Sciatic nerve (tissue), 2 donors: ENCODE measurements around the gene COPA. TPM values are rescaled to one million over a fixed set of nuclear protein-coding genes. Genes with fewer than 3 reads are reported as not detected.
"Not testable (repeated sequence)": the region's sequence is repeated elsewhere in the genome, so short reads cannot be mapped to it uniquely, and the experiment has no call there.

Experiments used
- ATAC-seq: fragments of 200-7000 bp; cut with Tn5 transposase; one replicate; pipeline ENCODE4 v1.9.1; 2020; ENCODE audit warnings: mild to moderate bottlenecking, moderate library complexity
- DNase-seq: peaks from one replicate; pipeline ENCODE4 v3.0.0-alpha.2; 2020; ENCODE audit warnings: low spot score
- intact Hi-C: fragments of 100-400 bp; cut with DNase I; formaldehyde crosslinking; loops from one replicate; pipeline ENCODE4 v1.14.2; 2022
- total RNA-seq: library from RNA; stranded (reverse); fragmentation: NEBNext Ultra II Directional; extraction: Animal tissue kit (Norgen Biotek cat#: 25700); gene quantifications from one replicate; pipeline ENCODE4 v1.2.1, GENCODE V29; 2021
- donor health status: DM: no; HTN: no; CAD: no.
- donor health status: DM: no; HTN: no; CAD: no.

Gene COPA
- 147 TPM for total RNA-seq

- peak; percentile 99 for ATAC-seq
- intact Hi-C loops, result no loop called here
- peak; percentile 95 for DNase-seq
Measured at GRCh38 chr1:160342953-160343869, at the start of gene COPA, which contains the start of gene NCSTN. TSS of gene COPA (minus strand) at chr1:160343250. CDS start at chr1:160343170, 80 bp downstream. TSS of gene NCSTN (plus strand) at chr1:160343383. CDS start at chr1:160343397, 14 bp downstream.

GRCh38 chr1:160388406-160388805 is 45.4 kb upstream of the COPA start:
- intact Hi-C loops, DNase-seq, ATAC-seq: not testable (repeated sequence)

- intact Hi-C loops, DNase-seq, ATAC-seq: not testable (repeated sequence)
Measured at GRCh38 chr1:160384812-160385211, 41.8 kb upstream of the COPA start.

GRCh38 chr1:160377585-160378206 is 34.6 kb upstream of the COPA start:
- DNase-seq, result peak; percentile 32
- intact Hi-C loops, result no loop called here

GRCh38 chr1:160376525-160377131 is 33.6 kb upstream of the COPA start:
- ATAC-seq, result peak; percentile 88
- intact Hi-C loops, result no loop called here
- DNase-seq, result no peak

More at GRCh38 chr1:160377585-160378206, 34.6 kb upstream of the COPA start:
- ATAC-seq, result no peak

GRCh38 chr1:160375788-160376524 is 32.9 kb upstream of the COPA start:
- ATAC-seq (peak; percentile 66), DNase-seq (peak; percentile 56)
- intact Hi-C loops, result no loop called here

GRCh38 chr1:160374306-160375110 is 31.5 kb upstream of the COPA start:
- no peak for DNase-seq
- intact Hi-C loops, result no loop called here
- ATAC-seq, result peak; percentile 42

- intact Hi-C loops, result no loop called here
- no peak for DNase-seq
- no peak for ATAC-seq
Measured at GRCh38 chr1:160373696-160374095, 30.6 kb upstream of the COPA start.

GRCh38 chr1:160371756-160372155 is 28.7 kb upstream of the COPA start:
- ATAC-seq (no peak), DNase-seq (no peak)
- intact Hi-C loops, result no loop called here

- DNase-seq (no peak), ATAC-seq (no peak)
- intact Hi-C loops, result no loop called here
Measured at GRCh38 chr1:160371346-160371631, 28.2 kb upstream of the COPA start.

- ATAC-seq (no peak), DNase-seq (no peak)
- intact Hi-C loops, result no loop called here
Measured at GRCh38 chr1:160370561-160371345, 27.7 kb upstream of the COPA start.

- intact Hi-C loops, result no loop called here
- no peak for ATAC-seq
Measured at GRCh38 chr1:160369087-160369486, 26.0 kb upstream of the COPA start.

GRCh38 chr1:160367934-160368923 is 25.2 kb upstream of the COPA start:
- ATAC-seq (no peak), DNase-seq (no peak)
- intact Hi-C loops, result no loop called here

More at GRCh38 chr1:160369087-160369486, 26.0 kb upstream of the COPA start:
- DNase-seq, result no peak

- DNase-seq (no peak), ATAC-seq (no peak)
Measured at GRCh38 chr1:160367516-160367900, 24.5 kb upstream of the COPA start.

GRCh38 chr1:160366731-160367515 is 23.9 kb upstream of the COPA start, which contains the start of gene NHLH1:
TSS of gene NHLH1 (plus strand) at chr1:160367071. CDS start at chr1:160370732, 3,661 bp downstream.
- intact Hi-C loops, result no loop called here
- no peak for ATAC-seq
- no peak for DNase-seq

More at GRCh38 chr1:160367516-160367900, 24.5 kb upstream of the COPA start:
- intact Hi-C loops, result no loop called here

- intact Hi-C loops, result no loop called here
- ATAC-seq (no peak), DNase-seq (no peak)
Measured at GRCh38 chr1:160365325-160365724, 22.3 kb upstream of the COPA start.
